Left lung (tissue), 10 donors: ENCODE measurements around the gene NFKBIZ. TPM values are rescaled to one million over a fixed set of nuclear protein-coding genes. Genes with fewer than 3 reads are reported as not detected.

Source experiments
- ATAC-seq: fragments of 200-7000 bp; cut with Tn5 transposase; one replicate; pipeline ENCODE4 v1.9.1; 2020; ENCODE audit warnings: moderate library complexity
- DNase-seq, 4 donors: peaks; one replicate each; pipeline ENCODE4 v3.0.0-alpha.2; 2013 to 2020
- H3K27ac ChIP-seq, 2 donors: fragments of 200-600 bp; sonication (generic) in 1 of 2; one replicate each; pipeline versions ENCODE4 v1.5.0 to v1.8.0; 2020 to 2021
- H3K27me3 ChIP-seq, 2 donors: fragments of 200-600 bp; sonication (generic) in 1 of 2; one replicate each; pipeline versions ENCODE4 v1.5.0 to v1.8.0; 2020 to 2021
- H3K36me3 ChIP-seq, 2 donors: fragments of 200-600 bp; sonication (generic) in 1 of 2; one replicate each; pipeline versions ENCODE4 v1.5.0 to v1.8.0; 2020 to 2021
- H3K4me1 ChIP-seq, 2 donors: fragments of 200-600 bp; one replicate each; pipeline ENCODE4 v1.8.0; 2021
- H3K4me3 ChIP-seq, 2 donors: fragments of 200-600 bp; sonication (generic) in 1 of 2; one replicate each; pipeline versions ENCODE4 v1.5.0 to v1.8.0; 2020 to 2021; ENCODE audit warnings: mild to moderate bottlenecking in 1 of 2
- H3K9me3 ChIP-seq, 2 donors: fragments of 200-600 bp; sonication (generic) in 1 of 2; one replicate each; pipeline versions ENCODE4 v1.5.0 to v1.8.0; 2020 to 2021
- CTCF ChIP-seq, 2 donors: fragments of 200-600 bp; sonication (generic) in 1 of 2; IDR thresholded peaks; one replicate each; pipeline versions ENCODE4 v1.5.0 to v1.8.0; 2021; ENCODE audit warnings: antibody characterized with exemption in 2 of 2
- intact Hi-C, 2 donors: fragments of 100-400 bp; cut with DNase I; formaldehyde crosslinking; loops; one replicate each; pipeline versions ENCODE4 v1.11.2 to v1.14.2; 2022
- polyA plus RNA-seq, 6 donors: library from polyadenylated mRNA; unstranded; fragments of 120-200 nt; gene quantifications; one replicate each; pipeline ENCODE4 v1.2.1, GENCODE V29; 2013; ENCODE audit not compliant: insufficient read length in 6 of 6
- total RNA-seq, 2 donors: library from RNA; stranded (reverse); fragmentation: NEBNext Ultra II Directional; extraction: Animal tissue kit (Norgen Biotek cat#: 25700); gene quantifications; one replicate each; pipeline ENCODE4 v1.2.1, GENCODE V29; 2021
- donor health status: DM: no; HTN: yes; CAD: no.
- donor health status: DM: no; HTN: no; CAD: no.

The NFKBIZ gene
- total and polyA plus RNA-seq, 8 donors: 19.2 to 125 (median 42.6) TPM

DNA sequence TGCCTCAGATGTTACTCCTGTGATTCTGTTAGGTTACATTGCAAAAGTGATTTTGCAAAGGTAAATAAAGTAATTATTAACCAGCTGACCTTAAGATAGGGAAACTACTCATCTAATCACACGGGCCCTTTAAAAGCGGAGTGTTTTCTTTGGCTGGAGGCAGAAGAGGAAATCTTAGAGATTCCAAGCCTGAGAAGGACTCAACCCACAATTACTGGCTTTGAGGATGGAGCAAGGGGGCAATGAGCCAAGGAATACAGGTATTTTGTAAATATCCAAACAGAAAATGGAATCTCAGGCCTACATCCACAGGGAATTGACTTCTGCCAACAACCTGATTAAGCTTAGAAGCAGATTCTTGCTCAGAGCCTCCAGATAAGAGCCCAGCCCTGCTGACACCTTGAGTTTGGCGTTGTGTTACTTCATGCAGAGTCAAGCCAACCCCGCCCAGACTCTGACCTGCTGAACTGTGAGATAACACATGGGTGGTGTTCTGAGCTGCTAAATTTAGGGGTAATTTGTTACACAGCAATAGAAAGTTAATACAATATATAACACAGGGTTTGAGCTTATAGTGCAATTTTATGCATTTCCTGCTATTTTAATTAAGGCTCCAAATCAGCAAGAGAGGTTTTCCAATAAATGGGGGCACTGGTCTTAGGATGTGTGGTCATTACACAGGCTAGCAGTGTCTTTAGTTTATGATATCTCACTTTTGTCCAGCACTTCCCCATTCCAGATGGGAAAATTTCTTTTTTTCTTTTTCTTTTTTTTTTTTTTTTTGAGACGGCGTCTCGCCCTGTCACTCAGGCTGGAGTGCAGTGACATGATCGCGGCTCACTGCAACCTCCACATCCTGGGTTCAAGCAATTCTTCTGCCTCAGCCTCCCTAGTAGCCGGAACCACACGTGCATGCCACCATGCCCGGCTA, 19.5 kb downstream of the NFKBIZ start:
- intact Hi-C loops: no loop called here
- Histone ChIP-seq H3K4me1 (peaks cover 0 to 6% of the 10 kb centered on the region in 2 donors), H3K36me3 (no peaks in the 10 kb centered on the region), H3K27me3 (no peaks in the 10 kb centered on the region), H3K4me3 (no peak overlapping the region), H3K9me3 (no peaks in the 10 kb centered on the region), H3K27ac (no peak overlapping the region)
- no peak for TF ChIP-seq CTCF (IDR thresholded peaks at IDR 0.05)
- ATAC-seq: peak; percentile 79
- DNase-seq: peak in 1 of 4 donors; percentile 65

DNA sequence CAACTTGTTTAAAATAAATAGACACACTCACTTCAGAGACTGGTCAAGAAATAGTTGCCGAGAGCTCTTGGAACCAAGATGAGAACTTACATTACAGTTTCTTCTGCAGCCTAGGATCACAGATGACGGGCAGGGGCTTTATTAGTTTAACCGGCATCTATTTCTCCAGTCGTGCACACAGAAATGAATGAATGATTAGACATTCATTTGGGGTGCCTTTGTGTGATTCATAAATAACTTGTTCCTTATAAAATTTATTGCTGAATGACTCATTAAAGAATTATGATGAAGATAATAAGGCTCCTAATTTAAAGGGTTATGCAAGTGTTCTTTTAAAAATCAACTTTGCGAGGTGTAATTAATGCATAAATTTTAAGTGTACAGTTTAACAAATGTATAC, 20.8 kb downstream of the NFKBIZ start:
- H3K27me3 ChIP-seq: no peaks in the 10 kb centered on the region
- intact Hi-C loops: no loop called here
- TF ChIP-seq CTCF (IDR thresholded peaks at IDR 0.05): no peak
- H3K4me1 ChIP-seq: peaks cover 0 to 6% of the 10 kb centered on the region in 2 donors
- H3K4me3 ChIP-seq: no peak overlapping the region
- no peaks in the 10 kb centered on the region for H3K9me3 ChIP-seq
- DNase-seq: no peak
- no peak overlapping the region for H3K27ac ChIP-seq
- no peak for ATAC-seq
- H3K36me3 ChIP-seq: no peaks in the 10 kb centered on the region

DNA sequence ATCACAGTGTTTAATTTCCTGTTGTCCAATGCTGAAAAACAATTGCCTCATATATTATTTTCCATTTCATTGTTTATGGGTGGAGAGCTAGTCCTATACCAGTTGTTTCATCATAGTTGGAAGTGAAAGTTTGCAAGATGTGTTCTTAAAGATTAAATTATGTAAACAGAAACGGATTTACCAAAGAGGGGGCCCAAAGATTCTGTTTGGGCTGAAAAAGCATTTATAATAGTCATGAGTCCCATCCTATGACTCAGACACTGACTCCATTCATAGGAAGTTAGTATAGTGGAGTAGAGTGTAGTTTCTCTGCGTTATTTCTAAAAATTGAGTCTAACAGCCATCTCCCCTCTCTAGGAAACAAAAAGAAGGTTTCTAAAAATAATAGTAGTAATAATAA, 24.3 kb downstream of the NFKBIZ start:
- Histone ChIP-seq H3K4me3 (no peak overlapping the region), H3K9me3 (no peaks in the 10 kb centered on the region), H3K36me3 (no peaks in the 10 kb centered on the region), H3K27ac (peak overlapping the region in 1 of 2 donors; percentile 25), H3K27me3 (no peaks in the 10 kb centered on the region), H3K4me1 (peaks cover 0 to 6% of the 10 kb centered on the region in 2 donors)
- ATAC-seq: no peak
- intact Hi-C loops: no loop called here
- no peak for TF ChIP-seq CTCF (IDR thresholded peaks at IDR 0.05)
- DNase-seq: no peak

DNA sequence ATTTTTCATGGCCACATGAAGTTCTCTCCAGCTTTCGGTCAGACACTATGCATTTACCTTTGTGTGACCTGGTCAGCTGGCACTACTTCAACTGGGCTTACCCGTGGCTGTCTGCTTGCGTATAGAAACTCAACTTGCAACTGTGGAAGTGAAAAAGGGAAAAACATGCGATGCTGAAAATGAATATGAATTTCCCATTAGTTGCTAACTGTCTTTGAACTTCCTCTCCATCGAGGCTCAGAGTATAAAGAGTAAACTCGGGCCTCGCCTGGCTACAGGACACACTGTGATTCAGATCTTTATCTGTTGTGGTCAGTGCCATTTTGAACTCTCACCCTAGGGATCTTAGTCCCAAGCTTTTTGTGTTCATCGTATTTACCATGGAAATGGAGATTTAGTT, 26.8 kb downstream of the NFKBIZ start:
- Histone ChIP-seq H3K4me3 (no peak overlapping the region), H3K27ac (no peak overlapping the region), H3K4me1 (peaks cover 0 to 19% of the 10 kb centered on the region in 2 donors), H3K36me3 (no peaks in the 10 kb centered on the region), H3K27me3 (no peaks in the 10 kb centered on the region), H3K9me3 (no peaks in the 10 kb centered on the region)
- intact Hi-C loops: no loop called here
- no peak for TF ChIP-seq CTCF (IDR thresholded peaks at IDR 0.05)
- DNase-seq (no peak), ATAC-seq (peak; percentile 32)

- H3K4me3 ChIP-seq: no peak overlapping the region
- H3K4me1 ChIP-seq: peaks cover 0 to 14% of the 10 kb centered on the region in 2 donors
- intact Hi-C loops: no loop called here
- no peaks in the 10 kb centered on the region for H3K27me3 ChIP-seq
- no peaks in the 10 kb centered on the region for H3K9me3 ChIP-seq
- no peak for ATAC-seq
- DNase-seq: no peak
- TF ChIP-seq CTCF (IDR thresholded peaks at IDR 0.05): no peak
- H3K27ac ChIP-seq: no peak overlapping the region
- no peaks in the 10 kb centered on the region for H3K36me3 ChIP-seq
Observed at GRCh38 chr3:101878589-101878988, 29.3 kb downstream of the NFKBIZ start.
